GM21528 (cell line): ENCODE results near the gene CLTC.

Experiments
- ATAC-seq: cut with Tn5 transposase; IDR thresholded peaks from one replicate; pipeline ENCODE4 v1.9.1; 2021; ENCODE audit warnings: mild to moderate bottlenecking, moderate library complexity; ENCODE audit not compliant: unreplicated experiment, low FRiP score

Gene CLTC

GRCh38 chr17:59678918-59679317, 59.2 kb downstream of the CLTC start:
- no peak for ATAC-seq

- no peak for ATAC-seq
Observed at GRCh38 chr17:59680314-59680713, 60.6 kb downstream of the CLTC start.

- no peak for ATAC-seq
Observed at GRCh38 chr17:59683283-59683682, 63.6 kb downstream of the CLTC start.

- no peak for ATAC-seq
Observed at GRCh38 chr17:59684967-59685366, 65.3 kb downstream of the CLTC start.

GRCh38 chr17:59688008-59688407, 68.3 kb downstream of the CLTC start:
- no peak for ATAC-seq

GRCh38 chr17:59688496-59688895, 68.8 kb downstream of the CLTC start:
- ATAC-seq: no peak

GRCh38 chr17:59693582-59693981, 73.9 kb downstream of the CLTC start:
- ATAC-seq: no peak

- no peak for ATAC-seq
Observed at GRCh38 chr17:59694344-59694743, 74.6 kb downstream of the CLTC start.

- no peak for ATAC-seq
Observed at GRCh38 chr17:59695945-59696681, 76.4 kb downstream of the CLTC start.

GRCh38 chr17:59696682-59697277, 77.1 kb downstream of the CLTC start:
- no peak for ATAC-seq

- ATAC-seq: no peak
Observed at GRCh38 chr17:59698143-59698542, 78.4 kb downstream of the CLTC start.

GRCh38 chr17:59699218-59699617, 79.5 kb downstream of the CLTC start:
- ATAC-seq: no peak

- no peak for ATAC-seq
Observed at GRCh38 chr17:59699786-59700185, 80.1 kb downstream of the CLTC start.

- no peak for ATAC-seq
Observed at GRCh38 chr17:59702304-59702703, 82.6 kb downstream of the CLTC start.

GRCh38 chr17:59707149-59707970, 87.7 kb downstream of the CLTC start, which contains the start of the genes PTRH2 and VMP1:
Gene PTRH2, minus strand, starts transcription at chr17:59707430. Its CDS starts 9,452 bp downstream, at chr17:59697978.
Gene VMP1, plus strand, starts transcription at chr17:59707654. Its CDS starts 23,793 bp downstream, at chr17:59731447.
- peak; percentile 94 for ATAC-seq

GRCh38 chr17:59707971-59708430, 88.3 kb downstream of the CLTC start:
- ATAC-seq: no peak

GRCh38 chr17:59711936-59712335, 92.2 kb downstream of the CLTC start:
- ATAC-seq: no peak

GRCh38 chr17:59712862-59713261, 93.2 kb downstream of the CLTC start:
- ATAC-seq: no peak

GRCh38 chr17:59714255-59714654, 94.6 kb downstream of the CLTC start:
- no peak for ATAC-seq

- ATAC-seq: no peak
Observed at GRCh38 chr17:59716427-59716826, 96.7 kb downstream of the CLTC start.

GRCh38 chr17:59719526-59719925, 99.8 kb downstream of the CLTC start:
- ATAC-seq: no peak
